HEK293T (cell line): ENCODE data around the gene EDEM1.

Source experiments
- BHLHE40 ChIP-seq: fragments of 450-650 bp; IDR thresholded peaks from 2 replicates; pipeline ENCODE4 v1.6.1; 2016; ENCODE audit warnings: mild to moderate bottlenecking, moderate library complexity, borderline replicate concordance
- FOXA1 ChIP-seq: fragments of 450-650 bp; IDR thresholded peaks from 2 replicates; pipeline ENCODE4 v1.6.1; 2016; ENCODE audit warnings: mild to moderate bottlenecking
- FOXK2 ChIP-seq: fragments of 450-650 bp; IDR thresholded peaks from 2 replicates; pipeline ENCODE4 v1.6.1; 2016; ENCODE audit warnings: mild to moderate bottlenecking
- ZNF384 ChIP-seq: fragments of 450-650 bp; IDR thresholded peaks from 2 replicates; pipeline ENCODE4 v1.6.1; 2016

- no peak for TF ChIP-seq ZNF384
- no peak for TF ChIP-seq BHLHE40
- TF ChIP-seq FOXA1 = no peak
- no peak for TF ChIP-seq FOXK2
Observed at GRCh38 chr3:5260992-5261501, 73.5 kb downstream of the EDEM1 start.
